HG03066 (cell line): ENCODE measurements around the gene TDRKH.

Experiments
- ATAC-seq: cut with Tn5 transposase; IDR thresholded peaks from one replicate; pipeline ENCODE4 v1.9.1; 2021; ENCODE audit warnings: low read depth; ENCODE audit not compliant: unreplicated experiment

TDRKH gene

DNA sequence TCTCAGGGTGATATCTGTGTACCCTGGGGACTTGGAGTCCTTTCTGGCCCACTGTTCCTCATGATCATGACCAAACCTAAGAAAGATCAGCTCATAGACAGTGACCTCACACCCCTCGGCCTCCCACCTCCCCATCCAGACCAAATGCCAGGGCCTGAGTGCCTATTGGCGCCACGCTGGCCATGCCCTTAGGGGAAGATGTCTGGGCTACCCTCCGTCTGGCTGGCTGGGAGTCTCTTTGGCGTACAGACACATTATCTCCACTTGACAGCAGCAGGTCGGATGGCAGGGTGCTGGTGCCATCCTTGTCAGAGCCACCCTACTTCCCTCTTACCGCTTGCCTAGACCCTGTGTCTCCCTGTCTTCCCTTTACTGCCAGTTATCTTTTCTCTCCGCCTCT is 32.9 kb upstream of the TDRKH start:
- no peak for ATAC-seq

- ATAC-seq = no peak
These were observed 32.1 kb upstream of the TDRKH start for GRCh38 chr1:151822404-151822803.

DNA sequence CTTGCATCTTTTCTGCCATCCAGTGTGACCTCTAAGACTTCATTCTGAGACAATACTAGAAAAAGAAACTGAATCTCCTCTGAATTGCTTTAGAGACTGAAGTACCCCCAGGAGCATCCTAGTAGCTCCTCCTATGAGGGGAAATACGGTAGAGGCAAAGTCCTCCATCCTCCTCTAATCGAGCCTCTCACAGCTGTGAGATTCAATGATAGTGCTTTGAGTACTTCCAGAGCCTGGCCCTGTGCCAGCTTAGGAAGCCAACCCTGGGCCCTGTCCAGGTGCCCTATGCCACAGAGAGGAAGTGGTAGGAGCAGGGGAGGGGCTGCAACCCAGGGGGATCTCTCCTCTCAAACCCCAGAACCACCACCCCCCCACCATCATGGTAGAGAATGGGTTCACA is 30.6 kb upstream of the TDRKH start:
- ATAC-seq = no peak

- ATAC-seq = no peak
These were observed 29.8 kb upstream of the TDRKH start for GRCh38 chr1:151819976-151820623.

DNA sequence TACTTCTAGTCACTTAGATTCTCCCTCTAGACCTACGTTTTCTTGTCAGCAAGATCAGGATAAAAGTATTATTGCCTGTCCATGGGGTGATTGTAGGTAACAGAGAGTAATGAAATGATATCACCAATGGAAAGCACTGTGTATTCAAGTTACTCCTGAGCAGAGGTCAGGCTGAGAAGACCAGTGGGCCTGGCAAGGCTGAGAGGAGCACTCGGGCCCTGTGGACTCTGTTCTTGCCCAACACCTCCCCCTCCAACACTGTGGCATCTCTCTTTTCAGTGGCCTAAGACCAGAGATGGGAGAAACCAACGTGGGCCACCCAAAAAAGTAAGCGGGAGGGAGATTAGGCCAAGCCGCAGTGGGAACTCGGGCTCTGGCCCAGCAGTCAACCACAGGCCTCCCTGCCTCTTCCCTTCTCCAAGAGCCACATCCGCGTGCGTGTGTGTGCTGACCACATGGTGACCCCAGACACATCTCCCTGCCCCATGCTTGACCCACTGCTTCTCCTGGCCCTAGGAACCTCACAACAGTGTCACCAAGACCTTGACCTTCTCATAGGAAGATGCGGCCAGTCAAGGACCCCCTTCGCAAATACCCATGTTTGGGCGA is 29.0 kb upstream of the TDRKH start:
- ATAC-seq = no peak

- ATAC-seq = no peak
These were observed 27.0 kb upstream of the TDRKH start for GRCh38 chr1:151817353-151817730.

- ATAC-seq = no peak
These were observed 26.4 kb upstream of the TDRKH start for GRCh38 chr1:151816548-151817352.

GRCh38 chr1:151815716-151816327 is 25.5 kb upstream of the TDRKH start:
- no peak for ATAC-seq

DNA sequence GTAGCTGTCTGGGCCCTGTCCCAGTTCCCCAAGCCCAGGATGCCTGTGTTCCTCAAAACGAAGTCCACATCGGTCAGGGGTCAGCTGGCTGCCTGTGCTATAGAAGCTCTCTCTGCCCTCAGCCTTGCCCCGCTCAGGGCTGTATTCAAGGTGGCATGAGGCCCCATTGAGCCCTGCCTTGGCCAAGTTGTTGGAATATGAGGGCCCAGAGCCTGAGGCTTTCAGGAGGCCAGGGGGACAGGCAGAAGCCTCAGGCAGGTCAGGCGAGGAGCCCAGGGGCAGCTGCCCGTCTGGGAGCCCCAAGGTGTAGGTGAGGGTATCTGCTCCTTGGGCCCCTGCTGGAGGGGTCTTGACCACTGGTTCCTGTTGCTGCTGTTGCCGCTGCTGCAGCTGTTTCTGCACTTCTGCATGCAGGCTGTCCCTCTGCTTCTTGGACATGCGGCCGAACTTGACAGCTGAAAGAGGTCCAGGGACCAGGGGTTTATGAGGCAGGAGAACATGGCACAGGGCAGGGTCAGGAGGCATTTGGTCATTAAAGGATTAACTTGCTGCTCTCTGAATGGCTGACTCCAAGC is 24.8 kb upstream of the TDRKH start:
- ATAC-seq = no peak

DNA sequence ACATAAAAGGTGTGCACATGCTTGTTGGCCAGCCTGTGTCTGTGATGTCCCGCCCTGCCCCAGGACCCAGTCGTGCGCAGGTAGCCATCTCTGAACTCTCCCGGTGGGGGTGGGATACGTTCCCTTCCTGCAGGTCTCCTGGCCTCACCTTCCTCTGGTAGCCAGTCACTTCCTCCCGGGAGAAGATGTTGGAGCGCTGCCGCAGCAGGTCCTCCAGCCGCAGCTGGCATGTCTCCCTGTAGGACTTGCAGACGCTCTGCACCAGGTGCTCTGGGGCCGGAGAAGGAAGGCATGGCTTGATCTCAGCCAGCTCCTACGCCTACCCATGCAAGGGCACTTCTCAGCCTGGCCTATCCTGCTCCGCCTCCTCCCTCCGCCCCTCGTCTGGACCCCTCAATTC is 24.1 kb upstream of the TDRKH start:
- no peak for ATAC-seq

GRCh38 chr1:151813271-151813977 is 23.1 kb upstream of the TDRKH start:
- no peak for ATAC-seq

DNA sequence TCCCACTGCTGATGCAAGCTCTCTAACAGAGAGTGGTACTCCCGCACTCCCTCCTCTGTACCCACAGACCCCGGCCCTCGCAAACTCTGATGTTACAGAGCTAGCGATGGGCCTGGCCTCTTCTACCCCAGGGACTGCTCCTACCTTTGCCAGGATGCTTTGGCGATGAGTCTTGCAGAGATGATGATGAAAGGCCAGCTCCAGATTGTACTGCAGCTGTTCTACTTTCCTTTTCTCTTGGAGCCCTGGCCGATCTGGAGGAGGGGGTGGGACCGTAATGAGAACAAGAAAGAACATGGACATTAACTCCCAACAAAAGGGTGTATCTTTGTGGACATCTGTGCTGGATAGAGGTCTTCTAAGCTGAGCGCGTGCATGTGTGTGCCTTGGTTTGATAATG is 20.9 kb upstream of the TDRKH start:
- no peak for ATAC-seq

DNA sequence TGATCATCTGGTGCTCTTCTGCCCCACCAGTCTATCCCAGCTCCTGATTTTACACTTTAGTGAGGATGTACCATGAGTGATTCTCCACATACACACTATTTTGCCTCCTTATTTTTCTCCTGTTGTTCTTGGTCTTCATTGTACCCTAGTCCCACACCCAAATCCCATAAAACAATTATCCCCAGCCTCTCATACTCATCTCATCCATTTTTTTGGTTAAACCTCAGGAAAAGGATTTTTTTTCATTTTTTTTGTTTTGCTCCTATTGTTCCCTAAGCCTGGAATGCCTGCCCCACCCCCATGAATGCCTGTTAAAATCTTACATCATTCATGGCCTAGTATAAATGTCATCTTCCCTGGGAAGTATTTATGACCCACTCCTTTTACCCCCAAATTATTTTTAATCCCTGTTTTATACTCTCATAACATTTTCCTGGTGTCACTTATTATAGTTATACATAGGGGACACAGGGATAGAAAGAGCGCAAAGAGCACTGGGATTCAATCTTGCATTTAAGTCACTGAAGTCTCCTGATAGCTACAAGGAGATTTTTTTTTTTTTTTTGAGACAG is 19.8 kb upstream of the TDRKH start:
- ATAC-seq = no peak

DNA sequence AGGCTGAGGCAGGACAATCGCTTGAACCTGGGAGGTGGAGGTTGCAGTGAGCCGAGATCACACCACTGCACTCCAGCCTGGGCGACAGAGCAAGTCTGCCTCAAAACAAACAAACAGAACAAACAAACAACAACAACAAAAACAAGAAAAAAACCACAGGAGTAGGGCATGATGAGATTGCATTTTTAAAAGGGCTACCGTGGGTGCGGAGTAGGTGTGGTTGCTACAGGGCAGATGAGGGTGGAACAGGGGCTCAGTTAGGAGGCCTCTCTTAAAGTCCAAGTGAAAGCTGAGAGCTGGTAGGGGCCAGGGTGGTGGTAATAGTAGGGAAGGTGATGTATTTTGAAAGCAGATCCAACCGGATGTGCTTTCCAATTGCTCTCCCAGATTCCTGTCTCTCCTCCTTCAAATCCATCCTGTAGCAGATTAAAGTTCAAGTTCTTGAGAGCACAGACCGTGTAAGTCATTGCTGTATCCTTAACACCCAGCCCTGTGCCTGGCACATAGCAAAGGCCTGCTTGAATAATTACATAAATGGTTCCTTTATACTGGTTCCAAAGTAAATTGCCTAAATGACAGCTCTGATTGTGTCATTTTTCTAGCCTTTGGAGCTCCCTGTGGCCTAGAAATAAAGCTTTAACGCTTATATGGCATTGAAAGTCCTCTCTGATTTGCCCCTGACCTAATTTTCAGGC is 19.1 kb upstream of the TDRKH start:
- no peak for ATAC-seq

- ATAC-seq = no peak
These were observed 17.5 kb upstream of the TDRKH start for GRCh38 chr1:151807766-151808165.

DNA sequence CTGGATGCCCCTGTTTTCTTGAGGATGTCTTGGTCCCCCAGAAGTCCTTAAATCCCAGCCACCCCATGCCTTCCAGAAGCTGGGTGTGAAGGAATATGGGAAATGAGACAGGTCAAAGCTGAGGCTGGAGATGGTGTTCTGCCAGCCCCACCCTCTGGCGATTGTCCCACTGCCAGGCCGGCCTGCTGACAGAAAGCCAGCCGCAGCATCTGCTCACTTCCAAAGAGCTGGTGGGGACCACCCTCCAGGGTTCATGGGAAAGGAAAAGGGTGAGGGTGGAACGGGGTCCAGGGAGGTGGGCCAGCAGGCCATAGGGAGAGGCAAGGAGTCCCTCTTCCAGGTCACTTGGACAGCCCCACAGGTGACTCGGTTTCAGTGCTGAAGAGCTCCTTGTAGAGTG is 16.8 kb upstream of the TDRKH start:
- ATAC-seq = no peak

DNA sequence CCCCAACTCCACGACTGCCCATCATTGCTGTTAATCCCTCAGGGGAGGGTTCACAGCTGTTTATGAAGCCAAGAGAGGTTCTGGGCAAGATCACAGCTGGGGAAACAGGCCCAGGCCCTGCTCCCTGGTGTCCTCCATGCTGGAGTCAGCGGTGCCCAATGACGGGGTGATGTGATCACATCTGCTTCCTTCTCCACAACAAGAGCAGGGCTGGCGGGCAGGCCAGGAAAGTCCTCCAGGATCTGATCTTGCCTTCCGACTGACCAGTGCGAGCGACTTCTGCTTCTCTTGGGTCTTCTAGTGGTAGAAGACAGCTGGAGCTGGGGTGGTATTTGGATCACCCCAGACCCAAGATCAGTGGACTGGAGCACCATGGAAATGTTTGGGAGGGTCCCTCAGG is 15.9 kb upstream of the TDRKH start:
- ATAC-seq = no peak

GRCh38 chr1:151805066-151805820 is 14.9 kb upstream of the TDRKH start, which contains the start of gene LINGO4:
LINGO4 (minus strand) TSS chr1:151805419; CDS start chr1:151802704, 2,715 bp downstream.
- no peak for ATAC-seq

DNA sequence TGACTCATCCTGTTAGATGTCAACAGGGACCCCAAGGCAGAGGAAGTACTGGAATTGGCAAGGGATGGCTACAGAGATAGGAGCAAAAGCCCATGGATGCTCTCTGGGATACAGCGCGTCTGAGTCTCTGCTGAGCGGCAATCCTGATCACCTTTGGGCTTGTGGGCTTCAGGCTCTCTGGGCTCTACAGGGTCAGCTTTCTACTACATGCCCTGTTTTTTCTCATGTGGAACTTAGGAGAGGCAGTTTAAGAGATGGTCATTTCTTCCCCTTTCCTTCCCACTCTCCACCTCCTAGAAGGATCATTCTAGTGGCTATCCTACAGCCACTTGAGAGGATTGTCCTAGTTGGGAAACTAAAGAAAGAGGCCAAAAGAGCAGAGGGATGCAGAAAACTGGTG is 13.6 kb upstream of the TDRKH start:
- ATAC-seq = no peak
